WTC11 (cell line): ENCODE results near the gene PNCK.
"Not testable (repeated sequence)": the region's sequence is repeated elsewhere in the genome, so short reads cannot be mapped to it uniquely, and the experiment has no call there.

Experiments used
- CBFB ChIP-seq: sonication (generic); formaldehyde crosslinking; IDR thresholded peaks from 2 replicates; pipeline ENCODE4 v1.8.1; 2022; ENCODE audit warnings: mild to moderate bottlenecking, low read depth, missing genetic modification reagents
- E2F4 ChIP-seq: sonication (generic); formaldehyde crosslinking; IDR thresholded peaks from 2 replicates; pipeline ENCODE4 v1.8.1; 2022; ENCODE audit warnings: low read depth, mild to moderate bottlenecking, moderate library complexity, missing genetic modification reagents, borderline replicate concordance
- ETV6 ChIP-seq: sonication (generic); formaldehyde crosslinking; IDR thresholded peaks from 2 replicates; pipeline ENCODE4 v1.8.1; 2022; ENCODE audit warnings: mild to moderate bottlenecking, missing genetic modification reagents
- GABPB1 ChIP-seq: sonication (generic); formaldehyde crosslinking; IDR thresholded peaks from 2 replicates; pipeline ENCODE4 v1.8.1; 2023; ENCODE audit warnings: mild to moderate bottlenecking, missing genetic modification reagents
- KAT7 ChIP-seq: sonication (generic); formaldehyde crosslinking; IDR thresholded peaks from 2 replicates; pipeline ENCODE4 v1.8.1; 2023; ENCODE audit warnings: missing genetic modification reagents, mild to moderate bottlenecking, borderline replicate concordance
- NR2C2 ChIP-seq: sonication (generic); formaldehyde crosslinking; IDR thresholded peaks from 2 replicates; pipeline ENCODE4 v1.8.0; 2022; ENCODE audit warnings: mild to moderate bottlenecking, missing genetic modification reagents
- SMAD3 ChIP-seq: sonication (generic); formaldehyde crosslinking; IDR thresholded peaks from 2 replicates; pipeline ENCODE4 v1.8.0; 2022; ENCODE audit warnings: missing genetic modification reagents, mild to moderate bottlenecking, borderline replicate concordance
- TF ChIP-seq, protein P1 (sequence below): fragments of 200-600 bp; IDR thresholded peaks from 2 replicates; pipeline ENCODE4 v1.8.0; 2022; ENCODE audit warnings: antibody characterized with exemption
- TF ChIP-seq, protein P2 (sequence below): sonication (generic); formaldehyde crosslinking; IDR thresholded peaks from 2 replicates; pipeline ENCODE4 v1.8.1; 2022; ENCODE audit warnings: mild to moderate bottlenecking, missing genetic modification reagents, moderate library complexity, borderline replicate concordance
- TF ChIP-seq, protein P3 (sequence below): sonication (generic); formaldehyde crosslinking; IDR thresholded peaks from 2 replicates; pipeline ENCODE4 v1.8.1; 2023; ENCODE audit warnings: mild to moderate bottlenecking, missing genetic modification reagents
- TF ChIP-seq, protein P4 (sequence below): sonication (generic); formaldehyde crosslinking; IDR thresholded peaks from 2 replicates; pipeline ENCODE4 v1.8.1; 2022; ENCODE audit warnings: low read depth, missing genetic modification reagents, borderline replicate concordance
- TF ChIP-seq, protein P5 (sequence below): sonication (generic); formaldehyde crosslinking; IDR thresholded peaks from 2 replicates; pipeline ENCODE4 v1.8.1; 2022; ENCODE audit warnings: mild to moderate bottlenecking, moderate library complexity, missing genetic modification reagents

GRCh38 chrX:153699210-153699783 is 25.7 kb upstream of the PNCK start:
- TF ChIP-seq E2F4, SMAD3, CBFB, GABPB1, KAT7, ETV6, NR2C2 (CRISPR knock-in tag): not testable (repeated sequence)
- TF ChIP-seq, protein P1, sequence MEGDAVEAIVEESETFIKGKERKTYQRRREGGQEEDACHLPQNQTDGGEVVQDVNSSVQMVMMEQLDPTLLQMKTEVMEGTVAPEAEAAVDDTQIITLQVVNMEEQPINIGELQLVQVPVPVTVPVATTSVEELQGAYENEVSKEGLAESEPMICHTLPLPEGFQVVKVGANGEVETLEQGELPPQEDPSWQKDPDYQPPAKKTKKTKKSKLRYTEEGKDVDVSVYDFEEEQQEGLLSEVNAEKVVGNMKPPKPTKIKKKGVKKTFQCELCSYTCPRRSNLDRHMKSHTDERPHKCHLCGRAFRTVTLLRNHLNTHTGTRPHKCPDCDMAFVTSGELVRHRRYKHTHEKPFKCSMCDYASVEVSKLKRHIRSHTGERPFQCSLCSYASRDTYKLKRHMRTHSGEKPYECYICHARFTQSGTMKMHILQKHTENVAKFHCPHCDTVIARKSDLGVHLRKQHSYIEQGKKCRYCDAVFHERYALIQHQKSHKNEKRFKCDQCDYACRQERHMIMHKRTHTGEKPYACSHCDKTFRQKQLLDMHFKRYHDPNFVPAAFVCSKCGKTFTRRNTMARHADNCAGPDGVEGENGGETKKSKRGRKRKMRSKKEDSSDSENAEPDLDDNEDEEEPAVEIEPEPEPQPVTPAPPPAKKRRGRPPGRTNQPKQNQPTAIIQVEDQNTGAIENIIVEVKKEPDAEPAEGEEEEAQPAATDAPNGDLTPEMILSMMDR: not testable (repeated sequence)
- TF ChIP-seq, protein P2, sequence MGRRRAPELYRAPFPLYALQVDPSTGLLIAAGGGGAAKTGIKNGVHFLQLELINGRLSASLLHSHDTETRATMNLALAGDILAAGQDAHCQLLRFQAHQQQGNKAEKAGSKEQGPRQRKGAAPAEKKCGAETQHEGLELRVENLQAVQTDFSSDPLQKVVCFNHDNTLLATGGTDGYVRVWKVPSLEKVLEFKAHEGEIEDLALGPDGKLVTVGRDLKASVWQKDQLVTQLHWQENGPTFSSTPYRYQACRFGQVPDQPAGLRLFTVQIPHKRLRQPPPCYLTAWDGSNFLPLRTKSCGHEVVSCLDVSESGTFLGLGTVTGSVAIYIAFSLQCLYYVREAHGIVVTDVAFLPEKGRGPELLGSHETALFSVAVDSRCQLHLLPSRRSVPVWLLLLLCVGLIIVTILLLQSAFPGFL (CRISPR knock-in tag): not testable (repeated sequence)
- TF ChIP-seq, protein P3, sequence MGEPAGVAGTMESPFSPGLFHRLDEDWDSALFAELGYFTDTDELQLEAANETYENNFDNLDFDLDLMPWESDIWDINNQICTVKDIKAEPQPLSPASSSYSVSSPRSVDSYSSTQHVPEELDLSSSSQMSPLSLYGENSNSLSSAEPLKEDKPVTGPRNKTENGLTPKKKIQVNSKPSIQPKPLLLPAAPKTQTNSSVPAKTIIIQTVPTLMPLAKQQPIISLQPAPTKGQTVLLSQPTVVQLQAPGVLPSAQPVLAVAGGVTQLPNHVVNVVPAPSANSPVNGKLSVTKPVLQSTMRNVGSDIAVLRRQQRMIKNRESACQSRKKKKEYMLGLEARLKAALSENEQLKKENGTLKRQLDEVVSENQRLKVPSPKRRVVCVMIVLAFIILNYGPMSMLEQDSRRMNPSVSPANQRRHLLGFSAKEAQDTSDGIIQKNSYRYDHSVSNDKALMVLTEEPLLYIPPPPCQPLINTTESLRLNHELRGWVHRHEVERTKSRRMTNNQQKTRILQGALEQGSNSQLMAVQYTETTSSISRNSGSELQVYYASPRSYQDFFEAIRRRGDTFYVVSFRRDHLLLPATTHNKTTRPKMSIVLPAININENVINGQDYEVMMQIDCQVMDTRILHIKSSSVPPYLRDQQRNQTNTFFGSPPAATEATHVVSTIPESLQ (CRISPR knock-in tag): not testable (repeated sequence)
- TF ChIP-seq, protein P4, sequence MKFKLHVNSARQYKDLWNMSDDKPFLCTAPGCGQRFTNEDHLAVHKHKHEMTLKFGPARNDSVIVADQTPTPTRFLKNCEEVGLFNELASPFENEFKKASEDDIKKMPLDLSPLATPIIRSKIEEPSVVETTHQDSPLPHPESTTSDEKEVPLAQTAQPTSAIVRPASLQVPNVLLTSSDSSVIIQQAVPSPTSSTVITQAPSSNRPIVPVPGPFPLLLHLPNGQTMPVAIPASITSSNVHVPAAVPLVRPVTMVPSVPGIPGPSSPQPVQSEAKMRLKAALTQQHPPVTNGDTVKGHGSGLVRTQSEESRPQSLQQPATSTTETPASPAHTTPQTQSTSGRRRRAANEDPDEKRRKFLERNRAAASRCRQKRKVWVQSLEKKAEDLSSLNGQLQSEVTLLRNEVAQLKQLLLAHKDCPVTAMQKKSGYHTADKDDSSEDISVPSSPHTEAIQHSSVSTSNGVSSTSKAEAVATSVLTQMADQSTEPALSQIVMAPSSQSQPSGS (CRISPR knock-in tag): not testable (repeated sequence)
- TF ChIP-seq, protein P5, sequence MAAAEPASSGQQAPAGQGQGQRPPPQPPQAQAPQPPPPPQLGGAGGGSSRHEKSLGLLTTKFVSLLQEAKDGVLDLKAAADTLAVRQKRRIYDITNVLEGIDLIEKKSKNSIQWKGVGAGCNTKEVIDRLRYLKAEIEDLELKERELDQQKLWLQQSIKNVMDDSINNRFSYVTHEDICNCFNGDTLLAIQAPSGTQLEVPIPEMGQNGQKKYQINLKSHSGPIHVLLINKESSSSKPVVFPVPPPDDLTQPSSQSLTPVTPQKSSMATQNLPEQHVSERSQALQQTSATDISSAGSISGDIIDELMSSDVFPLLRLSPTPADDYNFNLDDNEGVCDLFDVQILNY (CRISPR knock-in tag): not testable (repeated sequence)
